Stimulated activated naive CD8-positive, alpha-beta T cell treated with anti-CD3 and anti-CD28 coated beads, Interleukin-15, Interleukin-2, amounts not matched to agents 100 U/mL and 50 U/mL, for 24 hours (primary cell): ENCODE measurements around the gene H2BW1.
"Not testable (repeated sequence)": the region's sequence is repeated elsewhere in the genome, so short reads cannot be mapped to it uniquely, and the experiment has no call there.

Experiments
- ATAC-seq: fragments of 150-1000 bp; cut with Tn5 transposase; one replicate; pipeline ENCODE4 v1.10.0; 2021
- DNase-seq: peaks from one replicate; pipeline ENCODE4 v3.0.0; 2021

The H2BW1 gene, protein sequence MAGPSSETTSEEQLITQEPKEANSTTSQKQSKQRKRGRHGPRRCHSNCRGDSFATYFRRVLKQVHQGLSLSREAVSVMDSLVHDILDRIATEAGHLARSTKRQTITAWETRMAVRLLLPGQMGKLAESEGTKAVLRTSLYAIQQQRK

DNA sequence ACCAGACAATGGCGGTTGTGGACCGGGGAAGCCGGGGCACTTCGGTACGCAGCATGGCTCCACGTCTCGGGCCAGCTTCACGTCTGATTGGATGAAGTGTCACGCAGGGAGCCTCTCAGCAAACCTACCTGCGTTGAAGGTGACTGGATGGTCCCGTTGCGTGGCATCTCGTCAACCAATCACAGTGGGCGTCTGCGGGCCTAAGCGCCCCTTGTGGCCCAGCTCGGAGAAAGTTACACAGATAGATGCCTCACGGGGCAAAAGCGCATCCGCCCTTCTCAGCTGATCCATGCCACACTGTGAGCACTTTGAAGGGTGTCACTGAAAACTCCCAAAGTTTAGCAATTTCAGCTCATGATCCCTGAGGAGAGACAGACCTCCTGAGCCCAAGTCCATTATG lies at the start of gene H2BW1:
H2BW1 (minus strand) TSS at position 103 of the 400 bp plus-strand sequence. CDS start 132 bp downstream, outside the sequence.
- DNase-seq (no peak), ATAC-seq (no peak)

DNA sequence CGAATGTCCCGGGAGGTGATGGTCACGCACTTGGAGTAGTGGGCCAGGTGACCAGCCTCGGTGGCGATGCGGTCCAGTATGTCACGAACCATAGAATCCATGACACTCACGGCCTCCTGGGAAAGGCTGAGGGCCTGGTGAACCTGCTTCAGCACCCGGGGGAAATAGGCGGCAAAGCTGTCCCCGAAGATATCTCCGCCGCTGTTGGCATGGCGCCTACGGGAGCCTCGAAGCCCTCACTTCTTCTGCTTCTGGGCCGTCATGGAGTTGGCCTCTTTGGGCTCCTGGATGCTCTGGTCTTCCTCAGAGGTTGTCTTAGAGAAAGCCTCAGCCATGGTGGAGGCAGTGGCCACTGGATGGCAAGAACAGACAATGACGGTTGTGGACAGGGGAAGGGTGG lies 49.1 kb upstream of the H2BW1 start:
- not testable (repeated sequence) for DNase-seq, ATAC-seq

DNA sequence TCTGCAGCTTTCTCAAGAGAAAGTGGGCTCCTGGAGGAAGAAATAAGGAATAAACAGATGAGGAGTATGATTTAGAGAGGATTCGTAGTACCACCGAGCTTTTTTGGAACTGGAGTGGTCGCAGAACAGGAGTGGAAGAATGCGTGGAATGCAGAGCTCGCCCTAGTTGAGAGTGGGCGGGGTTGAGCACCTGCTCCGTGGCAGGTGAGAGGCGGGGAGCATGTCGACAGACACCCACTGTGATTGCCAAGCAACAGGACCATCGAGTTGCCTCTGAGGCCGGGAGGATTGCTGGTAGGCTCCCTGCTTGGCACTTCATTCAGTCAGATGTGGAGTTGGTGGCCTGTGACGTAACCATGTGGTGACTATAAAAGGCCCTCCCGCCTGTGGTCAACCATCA lies 41.4 kb upstream of the H2BW1 start:
- not testable (repeated sequence) for DNase-seq, ATAC-seq

DNA sequence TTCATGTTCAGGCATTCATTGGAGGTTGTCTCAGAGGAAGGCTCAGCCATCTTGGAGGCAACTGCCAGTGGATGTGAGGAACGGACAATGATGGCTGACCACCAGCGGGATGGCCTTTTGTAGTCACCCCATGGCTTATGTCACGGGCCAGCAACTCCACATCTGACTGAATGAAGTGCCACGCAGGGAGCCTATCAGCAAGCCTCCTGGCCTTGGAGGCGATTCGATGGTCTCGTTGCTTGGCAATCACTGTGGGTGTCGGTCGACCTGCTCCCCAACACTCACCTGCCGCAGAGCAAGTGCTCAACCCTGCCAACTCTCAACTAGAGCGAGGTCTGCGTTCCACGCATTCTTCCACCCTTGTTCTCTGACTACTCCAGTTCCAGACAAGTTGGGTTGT lies 33.7 kb upstream of the H2BW1 start:
- no peak for ATAC-seq

DNA sequence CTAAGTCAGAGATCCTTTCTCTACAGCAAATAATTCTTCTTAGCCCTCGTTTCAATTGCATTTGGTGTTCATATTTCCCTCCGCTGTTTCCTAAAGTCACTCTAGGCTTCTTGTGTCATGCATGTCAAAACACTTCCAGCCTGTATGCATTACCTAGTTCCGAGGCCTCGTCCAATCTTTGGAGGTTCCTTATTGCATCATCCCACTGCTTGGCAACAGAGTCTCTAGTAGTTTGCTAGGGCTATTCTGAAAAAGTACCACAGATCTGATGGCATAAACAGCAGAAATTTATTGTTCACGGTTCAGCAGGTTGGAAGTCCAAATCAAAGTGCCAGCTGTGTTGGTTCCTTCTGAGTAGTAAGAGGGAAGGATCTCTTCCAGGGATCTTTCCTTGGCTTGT lies 32.1 kb upstream of the H2BW1 start:
- no peak for ATAC-seq
- no peak for DNase-seq

More for the DNA sequence above, 33.7 kb upstream of the H2BW1 start:
- DNase-seq, result no peak

DNA sequence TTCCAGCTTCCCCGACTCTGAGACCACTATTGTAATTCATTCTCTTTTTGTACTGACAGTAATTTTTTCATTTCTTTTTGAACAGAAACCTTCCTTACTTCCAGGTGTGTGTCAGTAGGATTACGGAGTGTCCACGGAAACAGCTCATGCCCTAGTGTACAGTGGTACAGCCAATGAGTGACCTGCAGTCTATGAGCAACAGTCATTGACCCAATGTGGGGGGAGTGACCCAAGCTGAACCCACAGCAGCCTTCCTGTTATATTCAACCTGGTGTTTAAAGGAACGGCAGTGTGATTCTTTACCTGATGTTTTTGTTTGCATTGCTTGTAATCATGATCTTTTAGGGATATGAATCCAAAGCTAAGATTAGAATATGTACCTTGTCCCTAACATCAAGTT lies 27.5 kb upstream of the H2BW1 start:
- DNase-seq, result no peak
- no peak for ATAC-seq

DNA sequence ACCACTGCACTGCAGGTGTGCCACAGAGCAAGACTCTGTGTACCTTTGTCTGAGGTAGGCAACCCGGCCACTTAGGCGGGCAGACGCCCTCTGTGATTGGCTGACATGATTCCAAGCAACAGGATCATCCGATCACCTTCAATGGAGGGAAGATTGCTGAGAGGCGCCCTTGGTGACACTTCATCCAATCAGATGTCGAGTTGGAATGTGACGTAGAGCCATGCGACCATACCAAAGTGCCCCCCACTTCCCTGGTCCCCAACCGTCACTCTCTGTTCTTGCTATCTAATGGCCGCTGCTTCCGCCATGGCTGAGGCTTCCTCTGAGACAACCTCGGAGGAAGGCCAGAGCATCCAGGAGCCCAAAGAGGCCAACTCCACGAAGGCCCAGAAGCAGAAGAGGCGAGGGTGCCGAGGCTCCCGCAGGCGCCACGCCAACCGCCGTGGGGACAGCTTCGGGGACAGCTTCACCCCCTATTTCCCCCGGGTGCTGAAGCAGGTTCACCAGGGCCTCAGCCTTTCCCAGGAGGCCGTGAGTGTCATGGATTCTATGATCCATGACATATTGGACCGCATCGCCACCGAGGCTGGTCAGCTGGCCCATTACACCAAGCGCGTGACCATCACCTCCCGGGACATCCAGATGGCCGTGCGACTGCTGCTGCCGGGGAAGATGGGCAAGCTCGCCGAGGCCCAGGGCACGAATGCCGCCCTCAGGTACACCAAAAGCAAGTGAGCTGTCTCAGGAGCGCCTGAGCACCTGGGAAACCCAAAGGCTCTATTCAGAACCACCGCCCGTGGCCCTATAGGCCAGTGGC lies 26.4 kb upstream of the H2BW1 start, which contains the start of gene H2BW2:
H2BW2 (plus strand) TSS at position 268 of the 817 bp plus-strand sequence; CDS start at position 307, 39 bp downstream.
- DNase-seq, result no peak
- no peak for ATAC-seq

DNA sequence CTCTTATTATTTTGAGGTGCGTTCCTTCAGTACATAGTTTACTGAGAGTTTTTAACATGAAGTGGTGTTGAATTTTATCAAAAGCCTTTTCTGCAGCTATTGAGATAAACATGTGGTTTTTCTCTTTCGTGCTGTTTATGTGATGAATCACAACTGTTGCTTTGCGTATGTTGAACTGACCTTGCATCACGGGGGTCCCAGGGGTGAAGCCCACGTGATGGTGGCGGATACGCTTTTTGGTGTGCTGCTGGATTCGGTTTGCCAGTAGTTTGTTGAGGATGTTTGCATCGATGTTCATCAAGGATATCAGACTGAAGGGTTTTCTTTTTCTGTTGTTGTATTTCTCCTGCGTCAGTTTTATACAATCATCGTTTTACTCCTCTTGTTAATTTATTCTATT lies 4.6 kb upstream of the H2BW1 start:
- DNase-seq (no peak), ATAC-seq (no peak)

DNA sequence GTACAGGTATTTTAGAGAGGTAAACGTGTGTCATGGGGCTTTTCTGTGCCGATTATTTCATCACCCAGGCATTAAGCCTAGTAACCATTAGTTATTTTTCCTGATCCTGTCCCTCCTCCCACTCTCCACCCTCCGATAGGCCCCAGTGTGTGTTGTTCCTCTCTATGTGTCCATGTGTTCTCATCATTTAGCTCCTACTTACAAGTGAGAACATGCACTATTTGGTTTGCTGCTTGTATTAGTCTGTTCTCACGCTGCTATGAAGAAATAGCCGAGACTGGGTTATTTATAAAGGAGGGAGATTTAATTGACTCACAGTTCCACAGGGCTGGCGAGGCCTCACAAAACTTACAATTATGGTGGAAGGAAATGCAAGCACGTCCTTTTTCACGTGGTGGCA lies 2.1 kb upstream of the H2BW1 start:
- not testable (repeated sequence) for DNase-seq, ATAC-seq

DNA sequence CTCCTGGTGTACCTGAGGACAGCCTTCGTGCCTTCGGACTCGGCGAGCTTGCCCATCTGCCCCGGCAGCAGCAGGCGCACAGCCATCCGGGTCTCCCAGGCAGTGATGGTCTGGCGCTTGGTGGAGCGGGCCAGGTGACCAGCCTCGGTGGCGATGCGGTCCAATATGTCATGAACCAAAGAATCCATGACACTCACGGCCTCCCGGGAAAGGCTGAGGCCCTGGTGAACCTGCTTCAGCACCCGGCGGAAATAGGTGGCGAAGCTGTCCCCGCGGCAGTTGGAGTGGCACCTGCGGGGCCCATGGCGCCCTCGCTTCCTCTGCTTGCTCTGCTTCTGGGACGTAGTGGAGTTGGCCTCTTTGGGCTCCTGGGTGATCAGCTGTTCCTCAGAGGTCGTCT lies 350 bp downstream of the H2BW1 start:
- ATAC-seq (no peak), DNase-seq (no peak)

DNA sequence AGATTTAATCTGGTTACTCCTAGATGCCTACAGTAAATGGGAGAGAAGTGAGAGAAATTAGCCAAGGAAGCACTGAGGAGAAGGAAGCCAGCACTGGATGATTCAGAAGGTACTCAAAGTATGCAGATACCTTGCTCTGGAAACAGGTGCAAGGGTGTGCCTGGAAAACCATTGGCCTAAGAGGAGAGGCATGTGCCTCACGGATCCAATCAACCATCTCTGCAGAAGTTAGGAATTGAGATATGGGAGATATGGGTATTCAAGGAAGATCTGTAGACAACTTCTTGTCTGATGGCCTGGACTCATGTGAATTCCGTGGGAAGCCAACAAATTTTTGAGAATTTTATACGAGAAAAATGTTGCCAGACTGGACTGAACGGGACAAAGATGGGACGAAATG lies 4.7 kb downstream of the H2BW1 start:
- DNase-seq (no peak), ATAC-seq (no peak)

DNA sequence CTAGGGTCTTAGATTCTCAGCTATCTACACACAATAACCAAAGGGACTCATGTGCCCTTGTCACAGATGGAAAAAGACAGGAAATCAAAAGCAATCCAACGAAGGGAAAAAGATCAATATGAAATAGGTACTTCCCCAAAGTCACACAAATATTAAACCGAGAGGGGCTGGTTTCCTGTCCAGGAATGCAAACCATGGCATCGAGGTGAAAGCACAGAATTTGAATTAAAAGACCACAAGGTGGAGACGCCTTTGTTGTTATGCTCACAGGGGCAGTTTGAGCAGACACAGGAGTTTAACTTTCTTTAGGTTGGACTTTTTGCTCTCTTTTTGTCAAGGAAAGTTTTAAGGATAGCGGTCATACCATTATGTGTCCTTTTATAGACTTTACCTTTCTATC lies 14.3 kb downstream of the H2BW1 start:
- no peak for DNase-seq
- ATAC-seq, result no peak

DNA sequence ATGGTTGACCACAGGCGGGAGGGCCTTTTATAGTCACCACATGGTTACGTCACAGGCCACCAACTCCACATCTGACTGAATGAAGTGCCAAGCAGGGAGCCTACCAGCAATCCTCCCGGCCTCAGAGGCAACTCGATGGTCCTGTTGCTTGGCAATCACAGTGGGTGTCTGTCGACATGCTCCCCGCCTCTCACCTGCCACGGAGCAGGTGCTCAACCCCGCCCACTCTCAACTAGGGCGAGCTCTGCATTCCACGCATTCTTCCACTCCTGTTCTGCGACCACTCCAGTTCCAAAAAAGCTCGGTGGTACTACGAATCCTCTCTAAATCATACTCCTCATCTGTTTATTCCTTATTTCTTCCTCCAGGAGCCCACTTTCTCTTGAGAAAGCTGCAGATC lies 30.0 kb downstream of the H2BW1 start:
- DNase-seq, ATAC-seq: not testable (repeated sequence)

DNA sequence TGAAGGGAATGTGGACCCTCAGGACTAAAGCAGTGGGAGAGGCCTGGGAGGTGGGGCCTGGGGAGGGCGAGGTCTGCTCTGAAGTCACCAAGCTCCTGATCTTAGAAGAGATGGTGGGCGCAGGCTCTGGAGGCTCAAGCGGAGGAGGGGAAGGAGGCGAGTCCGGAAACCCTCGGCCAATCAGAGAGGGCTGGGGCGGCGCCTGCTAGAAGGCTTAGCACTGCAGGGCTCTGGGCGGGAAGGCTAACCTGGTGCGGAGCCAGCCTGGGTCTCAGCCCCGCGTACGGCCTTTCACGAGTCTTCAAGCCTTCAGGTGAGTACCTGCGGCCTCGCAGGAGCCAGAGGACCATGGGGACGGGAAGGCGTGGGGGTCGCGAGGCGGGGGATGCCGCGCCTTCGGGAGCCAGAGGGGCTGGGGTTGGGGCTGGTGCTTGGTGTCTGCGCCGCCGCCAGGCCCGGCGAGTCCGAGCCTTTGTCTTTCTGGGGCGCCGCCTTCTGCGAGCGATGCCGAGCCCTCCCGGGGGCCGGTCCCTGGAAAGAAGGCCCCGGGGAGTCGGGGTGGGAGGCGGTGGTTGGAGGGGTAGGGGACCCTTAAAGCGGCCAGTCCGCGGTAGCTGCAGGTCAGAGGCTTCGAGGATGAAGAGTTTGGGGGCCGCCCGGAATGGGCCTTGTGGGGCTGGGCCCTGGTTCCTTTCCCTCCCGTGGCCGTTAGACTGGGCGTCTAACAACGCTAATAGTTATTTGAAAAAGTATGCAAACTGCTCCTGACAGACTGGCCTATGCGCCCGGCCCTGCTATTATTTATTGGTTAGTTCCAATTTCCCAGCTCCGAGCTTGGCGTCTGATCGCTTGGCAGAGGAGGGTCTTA lies 50.9 kb downstream of the H2BW1 start, which contains the start of gene TMSB15B:
TMSB15B (plus strand) TSS at position 217 of the 868 bp plus-strand sequence.
- DNase-seq, result not testable (repeated sequence)
- peak; percentile 98 for ATAC-seq
